Thoracic aorta (tissue), 2 donors: ENCODE data around the gene ITGAE. TPM values are rescaled to one million over a fixed set of nuclear protein-coding genes. Genes with fewer than 3 reads are reported as not detected.

ENCODE experiments used
- ATAC-seq: fragments of 150-250 bp; one replicate; pipeline ENCODE4 v1.8.0; 2017; ENCODE audit warnings: low read depth; ENCODE audit not compliant: insufficient number of reproducible peaks, low FRiP score
- DNase-seq: peaks from one replicate; pipeline ENCODE4 v3.0.0-alpha.2; 2020; ENCODE audit warnings: low spot score
- H3K27ac ChIP-seq, 2 donors: fragments of 200-600 bp; sonication (generic); 1 replicate in 1 of 2; 2 replicates in 1 of 2; pipeline ENCODE4 v1.5.1; 2016; ENCODE audit warnings: mild to moderate bottlenecking in 2 of 2, moderate library complexity in 2 of 2
- H3K27me3 ChIP-seq: fragments of 200-600 bp; sonication (generic); replicated peaks from 2 replicates; pipeline ENCODE4 v1.6.0; 2016; ENCODE audit warnings: mild to moderate bottlenecking; ENCODE audit not compliant: insufficient read depth
- H3K36me3 ChIP-seq: fragments of 200-600 bp; sonication (generic); one replicate; pipeline ENCODE4 v1.5.1; 2016
- H3K4me1 ChIP-seq, 2 donors: fragments of 200-600 bp; sonication (generic); 1 replicate in 1 of 2; 2 replicates in 1 of 2; pipeline versions ENCODE4 v1.5.1 to v1.6.0; 2016; ENCODE audit warnings: low read depth in 2 of 2, mild to moderate bottlenecking in 1 of 2; ENCODE audit not compliant: control insufficient read depth in 1 of 2
- H3K4me3 ChIP-seq: fragments of 200-600 bp; sonication (generic); 2 replicates; pipeline ENCODE4 v1.5.1; 2016; ENCODE audit warnings: mild to moderate bottlenecking
- H3K9me3 ChIP-seq: fragments of 200-600 bp; sonication (generic); 2 replicates; pipeline ENCODE4 v1.5.1; 2016
- CTCF ChIP-seq: fragments of 200-600 bp; sonication (generic); IDR thresholded peaks from one replicate; pipeline ENCODE4 v1.5.1; 2019; ENCODE audit warnings: antibody characterized with exemption
- total RNA-seq, 2 donors: library from RNA; depleted of rRNA; stranded (reverse); fragments of >200 nt; gene quantifications; one replicate each; pipeline versions ENCODE4 v1.1.0 to v1.2.3, GENCODE V29; 2016

The ITGAE gene
- 10 to 100 TPM in 1 of 2 donors, 1 to 10 TPM in 1; 4.2 to 23.4 TPM for total RNA-seq

- ATAC-seq (no peak), DNase-seq (no peak)
- Histone ChIP-seq H3K4me1 (no peaks in the 10 kb centered on the region), H3K36me3 (no peaks in the 10 kb centered on the region), H3K9me3 (no peaks in the 10 kb centered on the region), H3K27ac (no peak within 1 kb of the TSS), H3K4me3 (no peak within 1 kb of the TSS), H3K27me3 (no peaks in the 10 kb centered on the region)
- no peak for TF ChIP-seq CTCF
Observed at GRCh38 chr17:3800362-3801271, at the start of gene ITGAE. Gene ITGAE, minus strand, starts transcription at chr17:3801188. Its CDS starts 44 bp downstream, at chr17:3801144.

- Histone ChIP-seq H3K27me3 (no peaks in the 10 kb centered on the region), H3K9me3 (no peaks in the 10 kb centered on the region), H3K27ac (no peak overlapping the region), H3K4me1 (peaks cover 9 to 19% of the 10 kb centered on the region in 2 donors), H3K4me3 (no peak overlapping the region), H3K36me3 (peaks cover 2% of the 10 kb centered on the region)
- no peak for DNase-seq
- no peak for ATAC-seq
- no peak for TF ChIP-seq CTCF
Observed at GRCh38 chr17:3848229-3848835, 47.3 kb upstream of the ITGAE start.

GRCh38 chr17:3847165-3847670, 46.2 kb upstream of the ITGAE start:
- ATAC-seq (no peak), DNase-seq (no peak)
- no peaks in the 10 kb centered on the region for H3K9me3 ChIP-seq
- H3K4me3 ChIP-seq = no peak overlapping the region
- no peaks in the 10 kb centered on the region for H3K27me3 ChIP-seq
- peaks cover 2% of the 10 kb centered on the region for H3K36me3 ChIP-seq
- no peak overlapping the region for H3K27ac ChIP-seq
- TF ChIP-seq CTCF = no peak
- peaks cover 9 to 19% of the 10 kb centered on the region in 2 donors for H3K4me1 ChIP-seq

GRCh38 chr17:3846437-3847164, 45.6 kb upstream of the ITGAE start:
- Histone ChIP-seq H3K9me3 (no peaks in the 10 kb centered on the region), H3K4me3 (peak overlapping the region; percentile 100), H3K4me1 (peaks cover 9 to 19% of the 10 kb centered on the region in 2 donors), H3K36me3 (peaks cover 2% of the 10 kb centered on the region), H3K27me3 (no peaks in the 10 kb centered on the region), H3K27ac (peak overlapping the region in 1 of 2 donors; percentile 93)
- ATAC-seq (peak; percentile 83), DNase-seq (no peak)
- TF ChIP-seq CTCF = no peak
